ENCODE data around the gene TMEM117.

Gene TMEM117

GRCh38 chr12:44098786-44099185, 262.9 kb downstream of the TMEM117 start:
- no peaks in the 10 kb centered on the region for H3K9me3 ChIP-seq
- H3K4me3 ChIP-seq (ENCODE audit: low read depth, low read length), result no peak overlapping the region
- DNase-seq, result no peak
- no peaks in the 10 kb centered on the region for H3K36me3 ChIP-seq
- no peak for TF ChIP-seq CTCF (IDR thresholded peaks at IDR 0.05; ENCODE audit: low read depth, low read length)
- H3K4me1 ChIP-seq, result no peaks in the 10 kb centered on the region
- no peaks in the 10 kb centered on the region for H3K27me3 ChIP-seq

DNA sequence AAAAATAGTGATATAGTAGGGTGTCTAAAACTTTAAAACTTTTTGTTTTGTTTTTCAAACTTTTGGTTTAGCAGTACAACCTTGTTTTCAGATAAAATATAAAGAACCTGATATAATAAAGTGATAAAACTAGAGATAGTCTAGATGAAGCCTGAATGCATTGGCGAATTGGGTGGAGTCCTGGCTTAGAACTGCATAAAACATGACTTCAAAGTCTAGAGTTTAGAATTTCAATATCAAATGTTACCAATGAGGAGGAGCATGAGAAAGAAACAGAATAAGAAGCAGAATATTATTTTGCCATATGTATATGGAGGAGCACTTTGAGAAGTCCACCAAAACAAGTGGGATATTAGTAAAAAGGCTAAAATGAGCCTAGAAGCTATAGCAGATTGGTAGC, 263.6 kb downstream of the TMEM117 start:
- Histone ChIP-seq H3K36me3 (no peaks in the 10 kb centered on the region), H3K27me3 (no peaks in the 10 kb centered on the region), H3K4me3 (ENCODE audit: low read depth, low read length) (no peak overlapping the region), H3K4me1 (no peaks in the 10 kb centered on the region), H3K9me3 (no peaks in the 10 kb centered on the region)
- DNase-seq, result no peak
- TF ChIP-seq CTCF (IDR thresholded peaks at IDR 0.05; ENCODE audit: low read depth, low read length), result no peak

- Histone ChIP-seq H3K4me1 (no peaks in the 10 kb centered on the region), H3K4me3 (ENCODE audit: low read depth, low read length) (no peak overlapping the region), H3K36me3 (no peaks in the 10 kb centered on the region), H3K9me3 (no peaks in the 10 kb centered on the region), H3K27me3 (no peaks in the 10 kb centered on the region)
- TF ChIP-seq CTCF (IDR thresholded peaks at IDR 0.05; ENCODE audit: low read depth, low read length), result no peak
- DNase-seq, result no peak
Measured at GRCh38 chr12:44100264-44100663, 264.4 kb downstream of the TMEM117 start.

- no peaks in the 10 kb centered on the region for H3K4me1 ChIP-seq
- H3K27me3 ChIP-seq, result no peaks in the 10 kb centered on the region
- H3K4me3 ChIP-seq (ENCODE audit: low read depth, low read length), result no peak overlapping the region
- no peaks in the 10 kb centered on the region for H3K9me3 ChIP-seq
- no peak for DNase-seq
- no peaks in the 10 kb centered on the region for H3K36me3 ChIP-seq
- no peak for TF ChIP-seq CTCF (IDR thresholded peaks at IDR 0.05; ENCODE audit: low read depth, low read length)
Measured at GRCh38 chr12:44101475-44101874, 265.6 kb downstream of the TMEM117 start.

GRCh38 chr12:44114906-44115305, 279.0 kb downstream of the TMEM117 start:
- Histone ChIP-seq H3K36me3 (no peaks in the 10 kb centered on the region), H3K9me3 (no peaks in the 10 kb centered on the region), H3K27me3 (no peaks in the 10 kb centered on the region), H3K4me1 (no peaks in the 10 kb centered on the region), H3K4me3 (ENCODE audit: low read depth, low read length) (no peak overlapping the region)
- no peak for TF ChIP-seq CTCF (IDR thresholded peaks at IDR 0.05; ENCODE audit: low read depth, low read length)
- DNase-seq, result no peak

DNA sequence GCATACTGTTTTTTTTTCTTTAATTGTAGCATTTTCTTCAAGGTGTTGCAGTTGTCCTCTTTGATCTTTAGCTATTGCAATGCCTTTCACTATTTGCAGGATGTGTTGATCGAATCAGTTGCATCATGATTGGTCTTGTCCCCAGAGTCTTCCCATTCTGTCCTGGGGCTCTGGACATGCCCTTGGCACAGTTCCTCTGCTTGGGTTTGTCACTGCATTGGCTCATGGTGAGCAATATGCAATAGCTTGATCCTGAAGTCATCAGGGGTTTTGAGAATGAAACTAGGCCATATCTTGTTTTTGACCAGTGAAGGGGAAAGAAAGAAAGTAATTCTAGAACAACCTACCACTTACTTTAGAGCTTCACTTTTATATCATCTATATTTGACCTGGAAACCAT, 281.5 kb downstream of the TMEM117 start:
- no peak for DNase-seq
- Histone ChIP-seq H3K4me3 (ENCODE audit: low read depth, low read length) (no peak overlapping the region), H3K36me3 (no peaks in the 10 kb centered on the region), H3K4me1 (no peaks in the 10 kb centered on the region), H3K27me3 (no peaks in the 10 kb centered on the region), H3K9me3 (no peaks in the 10 kb centered on the region)
- no peak for TF ChIP-seq CTCF (IDR thresholded peaks at IDR 0.05; ENCODE audit: low read depth, low read length)

All from BE2C (cell line).